ENCODE results near the gene PAX7. TPM values are rescaled to one million over a fixed set of nuclear protein-coding genes. Genes with fewer than 3 reads are reported as not detected.

PAX7 gene
- total RNA-seq, 2 experiments from 2014 or later = not detected

Other genes with a start within 250 kb of the PAX7 start
- not detected for gene KLHDC7A, start 149.9 kb upstream of the PAX7 start, total RNA-seq
- not detected for gene TAS1R2, start 228.8 kb downstream of the PAX7 start, total RNA-seq